OCI-LY3 (cell line): ENCODE data around the gene ARHGAP35.

Experiments
- EZH2phosphoT487 ChIP-seq: fragments of 200-600 bp; shearing (Covaris generic); IDR thresholded peaks from 2 replicates; pipeline ENCODE4 v1.6.1; 2018; ENCODE audit warnings: antibody characterized with exemption, mixed run types, low read depth
- TF ChIP-seq, protein P1 (sequence below): fragments of 200-600, 300-600 bp; sonication (generic); IDR thresholded peaks from 2 replicates; pipeline ENCODE4 v1.5.1; 2014; ENCODE audit warnings: antibody characterized with exemption, low read length, low read depth

DNA sequence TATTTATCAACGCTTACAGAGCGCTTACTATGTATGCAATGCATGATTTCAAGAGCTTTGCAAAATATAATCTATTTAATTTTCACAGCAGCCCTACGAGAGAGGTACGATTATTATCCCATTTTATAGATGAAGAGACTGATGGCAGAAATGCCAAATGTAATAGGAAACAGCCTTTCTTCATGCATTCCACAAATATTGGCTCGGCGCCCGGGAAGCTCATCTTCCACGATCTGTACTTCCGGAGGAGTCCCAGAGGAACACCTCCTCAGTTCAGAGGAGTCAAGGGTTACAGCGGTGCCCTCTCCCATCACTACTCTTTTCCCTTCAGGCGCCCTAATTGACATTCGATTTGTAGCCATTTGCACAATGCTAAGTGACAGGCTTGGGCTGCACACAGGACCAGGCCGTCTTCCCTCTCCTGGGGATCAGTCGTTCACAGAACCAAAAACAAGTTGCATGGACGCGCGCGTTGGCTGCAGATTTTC lies 1.1 kb upstream of the ARHGAP35 start:
- TF ChIP-seq, protein P1, sequence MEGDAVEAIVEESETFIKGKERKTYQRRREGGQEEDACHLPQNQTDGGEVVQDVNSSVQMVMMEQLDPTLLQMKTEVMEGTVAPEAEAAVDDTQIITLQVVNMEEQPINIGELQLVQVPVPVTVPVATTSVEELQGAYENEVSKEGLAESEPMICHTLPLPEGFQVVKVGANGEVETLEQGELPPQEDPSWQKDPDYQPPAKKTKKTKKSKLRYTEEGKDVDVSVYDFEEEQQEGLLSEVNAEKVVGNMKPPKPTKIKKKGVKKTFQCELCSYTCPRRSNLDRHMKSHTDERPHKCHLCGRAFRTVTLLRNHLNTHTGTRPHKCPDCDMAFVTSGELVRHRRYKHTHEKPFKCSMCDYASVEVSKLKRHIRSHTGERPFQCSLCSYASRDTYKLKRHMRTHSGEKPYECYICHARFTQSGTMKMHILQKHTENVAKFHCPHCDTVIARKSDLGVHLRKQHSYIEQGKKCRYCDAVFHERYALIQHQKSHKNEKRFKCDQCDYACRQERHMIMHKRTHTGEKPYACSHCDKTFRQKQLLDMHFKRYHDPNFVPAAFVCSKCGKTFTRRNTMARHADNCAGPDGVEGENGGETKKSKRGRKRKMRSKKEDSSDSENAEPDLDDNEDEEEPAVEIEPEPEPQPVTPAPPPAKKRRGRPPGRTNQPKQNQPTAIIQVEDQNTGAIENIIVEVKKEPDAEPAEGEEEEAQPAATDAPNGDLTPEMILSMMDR: no peak
- TF ChIP-seq EZH2phosphoT487: no peak
